ENCODE measurements around the gene MAGEF1.

MAGEF1 gene

DNA sequence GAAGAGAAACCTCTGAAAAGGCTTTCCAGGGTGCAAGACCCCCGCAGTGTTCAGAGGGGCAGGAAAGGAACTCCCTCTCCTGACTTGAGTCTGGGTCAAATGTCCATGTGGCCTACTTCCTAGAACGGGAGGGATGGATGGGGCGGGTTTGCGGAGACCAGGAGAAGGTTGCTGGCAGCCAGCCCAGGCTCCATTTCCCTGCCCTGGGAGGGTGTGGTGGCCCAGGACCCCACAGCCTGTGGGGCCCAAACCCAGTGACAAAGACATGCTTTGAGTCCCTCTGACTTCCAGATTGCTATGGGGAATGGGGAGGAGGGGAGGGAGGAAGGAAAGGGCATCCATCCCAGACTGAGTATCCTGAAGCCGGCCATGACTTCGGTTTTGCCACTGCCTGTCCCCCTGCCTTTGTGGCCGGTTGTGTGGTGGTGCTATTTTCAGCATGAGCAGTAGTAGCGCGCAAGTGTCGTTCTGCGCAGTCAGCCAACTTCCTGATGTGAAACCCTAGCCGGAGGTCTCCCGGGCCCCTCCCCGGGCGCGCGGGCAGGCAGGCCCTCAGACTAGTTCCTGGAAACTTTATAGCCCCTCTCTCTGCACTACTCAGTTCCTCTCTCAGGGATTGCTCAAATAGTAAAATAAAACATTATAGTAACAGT lies 24.4 kb downstream of the MAGEF1 start:
- DNase-seq, result no peak

- DNase-seq, result no peak
These were observed 26.2 kb downstream of the MAGEF1 start for GRCh38 chr3:184685646-184686045.

GRCh38 chr3:184685055-184685454 lies 26.8 kb downstream of the MAGEF1 start:
- DNase-seq, result no peak

DNA sequence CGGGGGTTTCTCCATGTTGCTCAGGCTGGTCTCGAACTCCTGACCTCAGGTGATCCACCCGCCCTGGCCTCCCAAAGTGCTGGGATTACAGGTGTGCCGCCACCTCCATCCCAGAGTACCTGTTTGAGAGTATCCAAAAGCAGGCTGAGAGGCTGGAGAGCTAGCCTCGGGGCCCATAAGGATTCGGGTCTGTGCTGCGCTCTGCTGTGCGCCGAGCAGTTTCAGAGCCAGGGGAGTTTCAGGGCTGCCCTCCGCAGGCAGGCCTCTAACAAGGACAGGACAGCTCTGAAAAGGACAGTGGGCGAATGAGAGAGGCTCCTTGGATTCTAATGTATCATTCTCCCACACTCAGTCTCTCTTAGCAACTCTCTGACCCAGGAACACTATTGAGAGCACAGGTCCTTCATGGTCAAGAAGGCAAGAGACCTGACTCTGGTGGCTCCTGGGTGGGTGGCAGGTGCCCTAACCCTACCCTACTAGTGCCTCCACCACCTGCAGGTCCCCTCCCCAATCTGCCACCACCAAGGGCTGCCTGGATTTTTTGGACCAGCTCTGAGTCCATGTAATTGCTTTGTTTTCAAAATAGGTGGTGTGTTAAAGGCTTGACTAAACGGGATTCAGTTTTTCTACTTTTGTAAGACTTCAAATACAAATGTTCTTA lies 27.8 kb downstream of the MAGEF1 start:
- DNase-seq, result no peak

GRCh38 chr3:184683234-184683633 lies 28.6 kb downstream of the MAGEF1 start:
- no peak for DNase-seq

DNA sequence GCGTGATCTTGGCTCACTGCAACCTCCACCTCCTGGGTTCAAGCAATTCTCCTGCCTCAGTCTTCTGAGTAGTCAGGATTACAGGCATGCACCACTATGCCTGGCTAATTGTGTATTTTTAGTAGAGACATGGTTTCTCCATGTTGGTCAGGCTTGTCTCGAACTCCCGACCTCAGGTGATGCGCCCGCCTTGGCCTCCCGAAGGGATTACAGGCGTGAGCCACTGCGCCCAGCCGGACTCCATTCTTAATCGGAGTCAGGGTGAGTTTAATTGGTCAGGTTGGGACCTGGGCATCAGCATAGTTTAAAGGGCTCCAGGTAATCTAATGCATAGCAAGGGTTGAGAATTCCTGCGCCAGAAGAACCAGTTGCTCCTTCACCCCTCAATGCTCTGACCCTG lies 29.2 kb downstream of the MAGEF1 start:
- DNase-seq, result no peak

- no peak for DNase-seq
These were observed 31.2 kb downstream of the MAGEF1 start for GRCh38 chr3:184680385-184681345.

GRCh38 chr3:184679056-184679816 lies 32.6 kb downstream of the MAGEF1 start:
- no peak for DNase-seq

- no peak for DNase-seq
These were observed 33.4 kb downstream of the MAGEF1 start for GRCh38 chr3:184678317-184679055.

GRCh38 chr3:184677344-184678316 lies 34.2 kb downstream of the MAGEF1 start:
- DNase-seq, result no peak

DNA sequence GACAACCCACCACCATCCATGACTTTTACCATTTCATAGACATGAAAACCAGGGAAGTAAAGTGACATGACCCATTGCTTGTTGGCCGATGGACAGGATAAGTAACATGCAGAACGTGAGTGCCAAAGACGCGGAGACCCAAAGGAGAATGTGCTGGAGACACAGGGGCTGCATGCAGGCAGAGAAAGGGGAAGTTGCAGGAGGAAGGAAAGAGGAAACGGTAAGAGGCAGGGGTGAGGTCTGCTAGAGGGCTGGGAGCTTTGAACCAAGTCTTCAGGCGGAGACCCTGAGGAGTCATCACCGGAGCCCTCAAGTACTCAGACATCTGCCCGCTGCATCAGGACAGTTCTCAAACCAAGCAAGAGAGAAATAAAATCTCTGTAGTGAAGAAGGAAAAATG lies 34.9 kb downstream of the MAGEF1 start:
- DNase-seq, result peak; percentile 75

- DNase-seq, result no peak
These were observed 37.2 kb downstream of the MAGEF1 start for GRCh38 chr3:184674626-184675025.

GRCh38 chr3:184672977-184673870 lies 38.6 kb downstream of the MAGEF1 start:
- no peak for DNase-seq

DNA sequence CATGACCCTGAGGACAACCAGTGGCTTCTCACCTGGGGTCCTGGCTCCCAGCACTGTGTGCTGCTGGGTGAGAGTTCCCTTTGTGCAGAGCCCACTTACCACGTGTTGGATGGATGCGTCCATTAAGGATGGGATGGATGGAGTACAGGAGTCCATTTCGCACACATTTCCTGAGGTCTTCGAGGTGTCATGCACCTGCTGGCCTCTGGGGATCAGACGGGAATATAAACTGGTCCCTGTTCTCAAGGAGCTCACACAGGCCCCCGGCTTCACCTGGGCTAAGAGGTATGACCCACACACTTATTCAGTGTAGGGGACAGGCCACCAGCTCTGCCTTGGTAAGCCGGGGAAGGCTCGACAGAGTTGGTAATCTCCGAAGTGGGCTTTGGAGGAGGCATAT lies 39.5 kb downstream of the MAGEF1 start:
- no peak for DNase-seq

GRCh38 chr3:184670091-184670602 lies 41.7 kb downstream of the MAGEF1 start:
- no peak for DNase-seq

DNA sequence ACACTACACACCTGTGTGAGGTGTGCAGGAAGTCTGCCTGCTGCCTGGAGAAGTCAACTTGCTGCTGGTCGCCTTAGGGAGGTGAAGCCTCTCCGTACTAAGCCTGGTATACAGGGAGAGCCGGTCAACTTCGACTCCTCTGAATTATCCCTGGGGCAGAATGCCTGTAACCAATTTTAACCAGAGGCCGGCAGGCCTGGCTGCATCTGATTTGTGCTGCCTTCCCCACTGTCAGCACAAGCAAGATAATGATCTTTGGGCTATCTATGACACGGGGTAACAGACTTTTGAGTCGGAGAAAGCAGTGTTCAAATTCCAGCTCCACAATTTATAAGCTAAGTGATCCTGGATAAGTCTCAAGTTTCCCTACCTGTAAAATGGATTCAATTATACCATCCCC lies 42.3 kb downstream of the MAGEF1 start:
- no peak for DNase-seq

DNA sequence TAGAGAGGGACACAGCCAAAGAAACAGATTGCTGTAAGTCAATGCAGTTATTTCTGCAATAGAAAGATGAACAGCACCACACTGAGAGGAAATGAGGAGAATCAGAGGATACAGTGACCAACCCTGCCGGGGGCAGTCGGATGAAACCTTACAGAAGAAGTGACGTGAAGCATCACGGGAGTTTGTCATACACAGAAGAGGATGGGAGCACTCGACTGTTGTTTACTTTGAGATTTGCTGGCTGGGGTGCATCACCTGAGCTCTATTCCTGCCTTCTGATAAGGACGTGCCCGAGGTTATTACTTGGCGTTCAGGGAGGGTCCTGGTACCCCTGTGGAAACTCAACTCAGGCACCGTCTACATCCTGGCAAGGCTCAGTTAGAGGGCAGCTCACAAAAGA lies 45.4 kb downstream of the MAGEF1 start:
- DNase-seq, result no peak

DNA sequence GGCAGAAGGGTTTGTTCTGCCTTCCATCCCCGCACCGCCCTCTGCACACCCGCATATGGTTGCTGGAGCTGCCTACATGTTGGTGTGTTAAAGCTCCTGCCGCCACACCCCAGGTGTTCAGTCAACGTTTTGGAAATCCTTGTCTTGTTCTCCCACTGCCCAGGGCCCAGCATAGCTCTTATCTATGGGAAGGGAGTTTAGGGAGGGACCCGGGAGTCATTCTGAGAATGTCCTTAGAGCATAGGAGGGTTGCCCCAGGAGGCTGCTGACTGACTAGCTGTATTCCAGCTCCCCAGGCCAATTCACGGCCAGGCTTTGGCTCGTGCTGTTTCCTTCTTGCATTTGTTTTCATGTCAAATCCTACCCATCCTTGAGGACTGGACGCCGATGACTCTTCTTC lies 46.8 kb downstream of the MAGEF1 start:
- no peak for DNase-seq

GRCh38 chr3:184663756-184664155 lies 48.1 kb downstream of the MAGEF1 start:
- no peak for DNase-seq

GRCh38 chr3:184663356-184663755 lies 48.5 kb downstream of the MAGEF1 start:
- no peak for DNase-seq

Data from AML-193 (cell line).